ENCODE results near the gene ADAMTS13.

Gene ADAMTS13

GRCh38 chr9:133460405-133461175 is 38.4 kb downstream of the ADAMTS13 start:
- Histone ChIP-seq H3K9ac (ENCODE audit: low read length) (peak overlapping the region; percentile 65; the same call in 1 of the 2 replicates), H3K36me3 (ENCODE audit: insufficient read depth, low read length) (no peaks in the 10 kb centered on the region), H3K4me3 (ENCODE audit: low read depth, low read length, poor library complexity, severe bottlenecking) (peak overlapping the region; percentile 65), H3K27ac (ENCODE audit: low read depth, low read length, poor library complexity, severe bottlenecking) (no peak overlapping the region), H3K4me1 (ENCODE audit: insufficient read depth, low read length, severe bottlenecking) (peaks cover 13% of the 10 kb centered on the region), H3K79me2 (ENCODE audit: insufficient read depth, low read length) (no peaks in the 10 kb centered on the region), H3F3A (ENCODE audit: insufficient read depth, low read length) (no peaks in the 10 kb centered on the region), H3K27me3 (ENCODE audit: insufficient read depth, low read length) (no peaks in the 10 kb centered on the region; the same call in 1 of the 2 replicates), H4K20me1 (ENCODE audit: insufficient read depth, low read length) (no peaks in the 10 kb centered on the region), H3K9me2 (ENCODE audit: low read depth, low read length) (no peaks in the 10 kb centered on the region), H3K9me3 (ENCODE audit: low read length) (no peaks in the 10 kb centered on the region), H2AFZ (ENCODE audit: low read length) (no peak overlapping the region), H3K4me2 (ENCODE audit: low read length) (peak overlapping the region; percentile 66)
- TF ChIP-seq EZH2 (IDR thresholded peaks at IDR 0.05; ENCODE audit: borderline replicate concordance, low read length) = no peak
- no peak for TF ChIP-seq CTCF (IDR thresholded peaks at IDR 0.05; ENCODE audit: low read length)

- no peak for TF ChIP-seq EZH2 (IDR thresholded peaks at IDR 0.05; ENCODE audit: borderline replicate concordance, low read length)
- no peak for TF ChIP-seq CTCF (IDR thresholded peaks at IDR 0.05; ENCODE audit: low read length)
- H3K4me1 ChIP-seq (ENCODE audit: insufficient read depth, low read length, severe bottlenecking) = peaks cover 13% of the 10 kb centered on the region
- H3K9me3 ChIP-seq (ENCODE audit: low read length) = no peaks in the 10 kb centered on the region
- H3K9me2 ChIP-seq (ENCODE audit: low read depth, low read length) = no peaks in the 10 kb centered on the region
- H3K79me2 ChIP-seq (ENCODE audit: insufficient read depth, low read length) = no peaks in the 10 kb centered on the region
- no peaks in the 10 kb centered on the region for H4K20me1 ChIP-seq (ENCODE audit: insufficient read depth, low read length)
- H3K36me3 ChIP-seq (ENCODE audit: insufficient read depth, low read length) = no peaks in the 10 kb centered on the region
- no peak overlapping the region for H3K4me3 ChIP-seq (ENCODE audit: low read depth, low read length, poor library complexity, severe bottlenecking)
- no peak overlapping the region for H3K27ac ChIP-seq (ENCODE audit: low read depth, low read length, poor library complexity, severe bottlenecking)
- no peak overlapping the region for H3K9ac ChIP-seq (ENCODE audit: low read length)
- no peaks in the 10 kb centered on the region; the same call in 1 of the 2 replicates for H3K27me3 ChIP-seq (ENCODE audit: insufficient read depth, low read length)
- H3K4me2 ChIP-seq (ENCODE audit: low read length) = no peak overlapping the region
- H2AFZ ChIP-seq (ENCODE audit: low read length) = no peak overlapping the region
- no peaks in the 10 kb centered on the region for H3F3A ChIP-seq (ENCODE audit: insufficient read depth, low read length)
These were observed 39.8 kb downstream of the ADAMTS13 start for GRCh38 chr9:133461975-133462374.

- Histone ChIP-seq H3K9ac (ENCODE audit: low read length) (no peak overlapping the region), H3K27ac (ENCODE audit: low read depth, low read length, poor library complexity, severe bottlenecking) (no peak overlapping the region), H3K9me2 (ENCODE audit: low read depth, low read length) (no peaks in the 10 kb centered on the region), H3K4me3 (ENCODE audit: low read depth, low read length, poor library complexity, severe bottlenecking) (no peak overlapping the region), H3K79me2 (ENCODE audit: insufficient read depth, low read length) (no peaks in the 10 kb centered on the region), H3K9me3 (ENCODE audit: low read length) (no peaks in the 10 kb centered on the region), H4K20me1 (ENCODE audit: insufficient read depth, low read length) (no peaks in the 10 kb centered on the region), H3K4me1 (ENCODE audit: insufficient read depth, low read length, severe bottlenecking) (peaks cover 13% of the 10 kb centered on the region), H2AFZ (ENCODE audit: low read length) (no peak overlapping the region), H3K4me2 (ENCODE audit: low read length) (no peak overlapping the region), H3F3A (ENCODE audit: insufficient read depth, low read length) (no peaks in the 10 kb centered on the region), H3K36me3 (ENCODE audit: insufficient read depth, low read length) (no peaks in the 10 kb centered on the region), H3K27me3 (ENCODE audit: insufficient read depth, low read length) (no peaks in the 10 kb centered on the region; the same call in 1 of the 2 replicates)
- TF ChIP-seq CTCF (IDR thresholded peaks at IDR 0.05; ENCODE audit: low read length) (peak; percentile 77), EZH2 (IDR thresholded peaks at IDR 0.05; ENCODE audit: borderline replicate concordance, low read length) (no peak)
These were observed 41.2 kb downstream of the ADAMTS13 start for GRCh38 chr9:133463234-133463863.
